CD4-positive, alpha-beta memory T cell (primary cell): ENCODE data around the gene CDRT4. TPM values are rescaled to one million over a fixed set of nuclear protein-coding genes. Genes with fewer than 3 reads are reported as not detected.

Experiments
- CTCF ChIA-PET: fragments of 350-600 bp; sonication (Branson Sonifier 250); formaldehyde crosslinking; loops from one replicate; lab custom pipeline; 2021; ENCODE audit warnings: inconsistent platforms; ENCODE audit not compliant: partially characterized antibody; lab: Charles Lee
- POLR2A ChIA-PET: fragments of 350-600 bp; sonication (Branson Sonifier 250); formaldehyde crosslinking; loops from one replicate; lab custom pipeline; 2021; ENCODE audit not compliant: partially characterized antibody; lab: Charles Lee
- DNase-seq, 5 donors: peaks; one replicate each; pipeline versions ENCODE4 v3.0.0 to v3.0.0-alpha.2; 2020 to 2022; ENCODE audit warnings: mixed read lengths in 1 of 5
- H3K27ac ChIP-seq: one replicate; pipeline ENCODE4 v1.7.0; 2013; ENCODE audit warnings: low read depth, low read length
- H3K27me3 ChIP-seq: 2 replicates; pipeline ENCODE4 v1.7.0; 2013; ENCODE audit warnings: mild to moderate bottlenecking, low read length, moderate library complexity; ENCODE audit not compliant: insufficient read depth
- H3K36me3 ChIP-seq: 2 replicates; pipeline ENCODE4 v1.7.0; 2013; ENCODE audit warnings: mild to moderate bottlenecking, low read length, moderate library complexity; ENCODE audit not compliant: insufficient read depth
- H3K4me1 ChIP-seq: 2 replicates; pipeline ENCODE4 v1.7.0; 2013; ENCODE audit warnings: mild to moderate bottlenecking, low read length, moderate library complexity; ENCODE audit not compliant: insufficient read depth
- H3K4me3 ChIP-seq, 2 donors: one replicate each; pipeline ENCODE4 v1.7.0; 2013; ENCODE audit warnings: low read length in 2 of 2, mild to moderate bottlenecking in 1 of 2
- H3K9me3 ChIP-seq, 2 donors: one replicate each; pipeline ENCODE4 v1.7.0; 2013; ENCODE audit warnings: low read length in 2 of 2, control low read depth in 1 of 2; ENCODE audit not compliant: control insufficient read depth in 1 of 2
- H3K27ac Mint-ChIP-seq, 7 donors: one replicate each; pipeline ENCODE4 v1.8.0; 2020 to 2021; ENCODE audit warnings: mixed read lengths in 7 of 7, mild to moderate bottlenecking in 6 of 7, inconsistent platforms in 3 of 7, moderate library complexity in 3 of 7
- H3K27me3 Mint-ChIP-seq, 2 donors: one replicate each; pipeline ENCODE4 v1.8.0; 2020 to 2021; ENCODE audit warnings: mixed read lengths in 2 of 2
- H3K36me3 Mint-ChIP-seq, 2 donors: one replicate each; pipeline ENCODE4 v1.8.0; 2020 to 2021; ENCODE audit warnings: mixed read lengths in 2 of 2, inconsistent platforms in 1 of 2, mild to moderate bottlenecking in 1 of 2
- H3K4me1 Mint-ChIP-seq, 4 donors: one replicate each; pipeline ENCODE4 v1.8.0; 2020 to 2021; ENCODE audit warnings: mixed read lengths in 4 of 4, mild to moderate bottlenecking in 1 of 4
- H3K4me3 Mint-ChIP-seq, 8 donors: one replicate each; pipeline ENCODE4 v1.8.0; 2020 to 2021; ENCODE audit warnings: mixed read lengths in 8 of 8, mild to moderate bottlenecking in 7 of 8, moderate library complexity in 6 of 8, inconsistent platforms in 3 of 8
- H3K9me3 Mint-ChIP-seq, 8 donors: one replicate each; pipeline ENCODE4 v1.8.0; 2020 to 2021; ENCODE audit warnings: mixed read lengths in 8 of 8, mild to moderate bottlenecking in 5 of 8, inconsistent platforms in 3 of 8, moderate library complexity in 1 of 8
- intact Hi-C: fragments of 100-400 bp; cut with micrococcal nuclease; formaldehyde crosslinking; loops from one replicate; pipeline ENCODE4 v1.15.1; 2023
- polyA plus RNA-seq, 2 donors: library from polyadenylated mRNA; unstranded; fragments of 300-500 nt; fragmentation: Illumina TruSeq; gene quantifications; one replicate each; pipeline ENCODE4 v1.2.3, GENCODE V29; 2021
- total RNA-seq, 2 experiments: library from RNA; stranded (reverse); gene quantifications; one replicate each; pipeline ENCODE4 v1.2.3, GENCODE V29; 2021

The CDRT4 gene
- total and polyA plus RNA-seq, 4 experiments from 2014 or later = 1.9 to 17.3 (median 5.8) TPM

- H3K27me3 ChIP-seq = no peaks in the 10 kb centered on the region
Observed at GRCh38 chr17:15492791-15493692, 25.6 kb upstream of the CDRT4 start.

GRCh38 chr17:15492186-15492585 is 24.8 kb upstream of the CDRT4 start:
- peaks cover 19 to 34% of the 10 kb centered on the region in 2 donors for H3K36me3 Mint-ChIP-seq
- intact Hi-C loops = no loop called here
- no peaks in the 10 kb centered on the region for H3K27me3 Mint-ChIP-seq
- Histone ChIP-seq H3K9me3 (no peaks in the 10 kb centered on the region), H3K4me1 (no peaks in the 10 kb centered on the region), H3K36me3 (no peaks in the 10 kb centered on the region), H3K4me3 (no peak overlapping the region), H3K27me3 (no peaks in the 10 kb centered on the region), H3K27ac (no peak overlapping the region)
- H3K9me3 Mint-ChIP-seq = no peaks in the 10 kb centered on the region
- H3K4me3 Mint-ChIP-seq = no peak overlapping the region
- CTCF ChIA-PET = interaction anchor here (1.3 kb wide), 1 partner anchor 11 kb away, joined by 3 read pairs; no protein-coding TSS in a partner anchor
- H3K4me1 Mint-ChIP-seq = no peaks in the 10 kb centered on the region
- no peak for DNase-seq
- POLR2A ChIA-PET = no interaction called here
- peak overlapping the region in 1 of 7 donors; percentile 15 for H3K27ac Mint-ChIP-seq

More at GRCh38 chr17:15492791-15493692, 25.6 kb upstream of the CDRT4 start:
- POLR2A ChIA-PET = no interaction called here
- Mint-ChIP-seq H3K9me3 (no peaks in the 10 kb centered on the region), H3K36me3 (peaks cover 17 to 35% of the 10 kb centered on the region in 2 donors), H3K4me3 (no peak overlapping the region), H3K27me3 (no peaks in the 10 kb centered on the region), H3K27ac (no peak overlapping the region), H3K4me1 (no peaks in the 10 kb centered on the region)
- no peak overlapping the region for H3K4me3 ChIP-seq
- H3K4me1 ChIP-seq = no peaks in the 10 kb centered on the region
- H3K9me3 ChIP-seq = no peaks in the 10 kb centered on the region
- no peak for DNase-seq
- intact Hi-C loops = no loop called here
- H3K36me3 ChIP-seq = no peaks in the 10 kb centered on the region
- H3K27ac ChIP-seq = no peak overlapping the region
- CTCF ChIA-PET = interaction anchor here (1.3 kb wide), 1 partner anchor 10 kb away, joined by 3 read pairs; no protein-coding TSS in a partner anchor

GRCh38 chr17:15490634-15491261 is 23.3 kb upstream of the CDRT4 start:
- DNase-seq = no peak
- Mint-ChIP-seq H3K27ac (peak overlapping the region in 1 of 7 donors; percentile 41), H3K4me3 (no peak overlapping the region), H3K4me1 (no peaks in the 10 kb centered on the region), H3K27me3 (no peaks in the 10 kb centered on the region), H3K9me3 (no peaks in the 10 kb centered on the region), H3K36me3 (peaks cover 12 to 28% of the 10 kb centered on the region in 2 donors)
- Histone ChIP-seq H3K4me1 (no peaks in the 10 kb centered on the region), H3K9me3 (no peaks in the 10 kb centered on the region), H3K36me3 (no peaks in the 10 kb centered on the region), H3K27me3 (no peaks in the 10 kb centered on the region), H3K27ac (no peak overlapping the region), H3K4me3 (no peak overlapping the region)
- ChIA-PET CTCF (interaction anchor here (1.2 kb wide), 1 partner anchor 18 kb away, joined by 3 read pairs; no protein-coding TSS in a partner anchor), POLR2A (no interaction called here)
- intact Hi-C loops = no loop called here

GRCh38 chr17:15488557-15488956 is 21.1 kb upstream of the CDRT4 start:
- Histone ChIP-seq H3K4me1 (no peaks in the 10 kb centered on the region), H3K4me3 (no peak overlapping the region), H3K27me3 (no peaks in the 10 kb centered on the region), H3K27ac (no peak overlapping the region), H3K36me3 (no peaks in the 10 kb centered on the region), H3K9me3 (no peaks in the 10 kb centered on the region)
- Mint-ChIP-seq H3K27ac (peak overlapping the region in 1 of 7 donors; percentile 11), H3K27me3 (no peaks in the 10 kb centered on the region), H3K4me1 (no peaks in the 10 kb centered on the region), H3K4me3 (no peak overlapping the region), H3K36me3 (peaks cover 10 to 20% of the 10 kb centered on the region in 2 donors), H3K9me3 (no peaks in the 10 kb centered on the region)
- intact Hi-C loops = no loop called here
- DNase-seq = no peak
- ChIA-PET POLR2A (no interaction called here), CTCF (no interaction called here)

- H3K4me1 Mint-ChIP-seq = no peaks in the 10 kb centered on the region
- Histone ChIP-seq H3K4me3 (no peak overlapping the region), H3K36me3 (no peaks in the 10 kb centered on the region), H3K9me3 (no peaks in the 10 kb centered on the region), H3K27me3 (no peaks in the 10 kb centered on the region), H3K4me1 (no peaks in the 10 kb centered on the region), H3K27ac (no peak overlapping the region)
- no peak for DNase-seq
- H3K36me3 Mint-ChIP-seq = peaks cover 9 to 12% of the 10 kb centered on the region in 2 donors
- no peak overlapping the region for H3K27ac Mint-ChIP-seq
- H3K4me3 Mint-ChIP-seq = no peak overlapping the region
- CTCF ChIA-PET = interaction anchor here (1.2 to 1.4 kb wide), 2 partner anchors 18 to 41 kb away, joined by 3 to 6 read pairs; no protein-coding TSS in a partner anchor
- H3K9me3 Mint-ChIP-seq = no peaks in the 10 kb centered on the region
- intact Hi-C loops = no loop called here
- H3K27me3 Mint-ChIP-seq = no peaks in the 10 kb centered on the region
- POLR2A ChIA-PET = no interaction called here
Observed at GRCh38 chr17:15485045-15485444, 17.6 kb upstream of the CDRT4 start.

GRCh38 chr17:15483431-15483830 is 16.0 kb upstream of the CDRT4 start:
- H3K27ac ChIP-seq = no peak overlapping the region
- POLR2A ChIA-PET = no interaction called here
- H3K9me3 Mint-ChIP-seq = no peaks in the 10 kb centered on the region
- no peaks in the 10 kb centered on the region for H3K36me3 ChIP-seq
- H3K27me3 Mint-ChIP-seq = no peaks in the 10 kb centered on the region
- no peak overlapping the region for H3K4me3 ChIP-seq
- intact Hi-C loops = no loop called here
- peaks cover 0 to 1% (median 0%) of the 10 kb centered on the region in 4 donors for H3K4me1 Mint-ChIP-seq
- H3K27me3 ChIP-seq = no peaks in the 10 kb centered on the region
- no peak overlapping the region for H3K27ac Mint-ChIP-seq
- DNase-seq = no peak
- CTCF ChIA-PET = interaction anchor here (1.4 kb wide), 1 partner anchor 43 kb away, joined by 3 read pairs; no protein-coding TSS in a partner anchor
- no peak overlapping the region for H3K4me3 Mint-ChIP-seq
- H3K4me1 ChIP-seq = no peaks in the 10 kb centered on the region
- H3K9me3 ChIP-seq = no peaks in the 10 kb centered on the region
- H3K36me3 Mint-ChIP-seq = peaks cover 14 to 16% of the 10 kb centered on the region in 2 donors

GRCh38 chr17:15482476-15482875 is 15.1 kb upstream of the CDRT4 start:
- peaks cover 0 to 1% (median 0%) of the 10 kb centered on the region in 4 donors for H3K4me1 Mint-ChIP-seq
- no peaks in the 10 kb centered on the region for H3K9me3 ChIP-seq

More at GRCh38 chr17:15482476-15482875, 15.1 kb upstream of the CDRT4 start:
- peaks cover 12 to 16% of the 10 kb centered on the region in 2 donors for H3K36me3 Mint-ChIP-seq
- Histone ChIP-seq H3K27ac (no peak overlapping the region), H3K36me3 (no peaks in the 10 kb centered on the region), H3K27me3 (no peaks in the 10 kb centered on the region), H3K4me3 (no peak overlapping the region), H3K4me1 (no peaks in the 10 kb centered on the region)
- H3K27ac Mint-ChIP-seq = peak overlapping the region in 1 of 7 donors; percentile 8
- DNase-seq = no peak
- ChIA-PET CTCF (no interaction called here), POLR2A (no interaction called here)
- no peaks in the 10 kb centered on the region for H3K27me3 Mint-ChIP-seq
- no peak overlapping the region for H3K4me3 Mint-ChIP-seq
- intact Hi-C loops = no loop called here
- no peaks in the 10 kb centered on the region for H3K9me3 Mint-ChIP-seq
